Left renal pelvis (tissue), 4 donors: ENCODE results near the gene FOXD4L1. TPM values are rescaled to one million over a fixed set of nuclear protein-coding genes. Genes with fewer than 3 reads are reported as not detected.
"Not testable (repeated sequence)": the region's sequence is repeated elsewhere in the genome, so short reads cannot be mapped to it uniquely, and the experiment has no call there.

Source experiments
- DNase-seq, 4 donors: peaks; one replicate each; pipeline ENCODE4 v3.0.0-alpha.2; 2013; ENCODE audit warnings: low read depth in 4 of 4, low spot score in 3 of 4
- polyA plus RNA-seq, 4 donors: library from polyadenylated mRNA; unstranded; fragments of 120-200 nt; gene quantifications; one replicate each; pipeline ENCODE4 v1.2.1, GENCODE V29; 2013; ENCODE audit not compliant: insufficient read length in 4 of 4

The FOXD4L1 gene
- under 1 TPM; 0.08 to 0.50 (median 0.14) TPM for polyA plus RNA-seq

GRCh38 chr2:113498365-113498764 lies at the start of gene FOXD4L1:
Gene FOXD4L1 (plus strand): TSS chr2:113498665. CDS start chr2:113499257, 592 bp downstream.
- not testable (repeated sequence) for DNase-seq

- DNase-seq, result not testable (repeated sequence)
Measured at GRCh38 chr2:113465770-113466169, 32.7 kb upstream of the FOXD4L1 start.

DNA sequence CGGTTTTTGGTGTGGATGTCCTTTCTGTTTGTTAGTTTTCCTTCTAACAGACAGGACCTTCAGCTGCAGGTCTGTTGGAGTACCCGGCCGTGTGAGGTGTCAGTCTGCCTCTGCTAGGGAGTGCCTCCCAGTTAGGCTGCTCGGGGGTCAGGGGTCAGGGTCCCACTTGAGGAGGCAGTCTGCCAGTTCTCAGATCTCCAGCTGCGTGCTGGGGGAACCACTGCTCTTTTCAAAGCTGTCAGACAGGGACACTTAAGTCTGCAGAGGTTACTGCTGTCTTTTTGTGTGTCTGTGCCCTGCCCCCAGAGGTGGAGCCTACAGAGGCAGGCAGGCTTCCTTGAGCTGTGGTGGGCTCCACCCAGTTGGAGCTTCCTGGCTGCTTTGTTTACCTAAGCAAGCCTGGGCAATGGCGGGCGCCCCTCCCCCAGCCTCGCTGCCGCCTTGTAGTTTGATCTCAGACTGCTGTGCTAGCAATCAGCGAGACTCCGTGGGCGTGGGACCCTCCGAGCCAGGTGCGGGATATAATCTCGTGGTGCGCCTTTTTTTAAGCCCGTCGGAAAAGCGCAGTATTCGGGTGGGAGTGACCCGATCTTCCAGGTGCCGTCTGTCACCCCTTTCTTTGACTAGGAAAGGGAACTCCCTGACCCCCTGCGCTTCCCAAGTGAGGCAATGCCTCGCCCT lies 21.6 kb upstream of the FOXD4L1 start:
- DNase-seq, result not testable (repeated sequence)

GRCh38 chr2:113496527-113496926 lies 1.9 kb upstream of the FOXD4L1 start:
- not testable (repeated sequence) for DNase-seq

- not testable (repeated sequence) for DNase-seq
Measured at GRCh38 chr2:113499019-113499885, 787 bp downstream of the FOXD4L1 start.

DNA sequence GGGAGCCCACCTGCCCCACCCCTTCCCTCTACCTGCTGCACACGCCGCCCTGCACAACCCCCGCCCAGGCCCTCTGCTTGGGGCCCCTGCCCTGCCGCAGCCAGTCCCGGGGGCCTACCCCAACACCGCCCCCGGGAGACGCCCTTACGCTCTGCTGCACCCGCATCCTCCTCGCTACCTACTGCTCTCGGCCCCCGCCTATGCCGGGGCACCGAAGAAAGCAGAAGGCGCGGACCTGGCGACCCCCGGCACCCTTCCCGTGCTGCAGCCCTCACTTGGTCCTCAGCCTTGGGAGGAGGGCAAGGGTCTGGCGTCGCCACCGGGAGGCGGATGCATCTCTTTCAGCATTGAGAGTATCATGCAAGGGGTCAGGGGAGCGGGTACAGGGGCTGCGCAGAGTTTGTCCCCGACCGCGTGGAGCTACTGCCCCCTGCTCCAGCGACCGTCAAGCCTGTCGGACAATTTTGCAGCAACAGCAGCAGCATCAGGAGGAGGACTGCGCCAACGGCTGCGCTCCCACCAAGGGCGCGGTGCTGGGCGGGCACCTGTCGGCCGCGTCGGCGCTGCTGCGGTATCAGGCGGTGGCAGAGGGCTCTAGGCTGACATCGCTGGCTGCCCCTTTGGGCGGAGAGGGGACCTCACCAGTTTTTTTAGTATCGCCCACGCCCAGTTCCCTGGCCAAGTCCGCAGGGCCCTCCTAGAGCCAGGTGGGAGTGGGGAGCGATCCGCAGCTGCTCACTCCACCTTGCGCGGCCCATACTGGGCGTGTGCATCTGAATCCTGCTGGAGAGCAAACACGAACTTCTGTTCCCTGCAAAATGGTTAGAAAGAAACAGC lies 1.6 kb downstream of the FOXD4L1 start:
- not testable (repeated sequence) for DNase-seq

GRCh38 chr2:113500723-113501038 lies 2.2 kb downstream of the FOXD4L1 start:
- DNase-seq, result not testable (repeated sequence)

- DNase-seq, result not testable (repeated sequence)
Measured at GRCh38 chr2:113502216-113503093, 4.0 kb downstream of the FOXD4L1 start.

DNA sequence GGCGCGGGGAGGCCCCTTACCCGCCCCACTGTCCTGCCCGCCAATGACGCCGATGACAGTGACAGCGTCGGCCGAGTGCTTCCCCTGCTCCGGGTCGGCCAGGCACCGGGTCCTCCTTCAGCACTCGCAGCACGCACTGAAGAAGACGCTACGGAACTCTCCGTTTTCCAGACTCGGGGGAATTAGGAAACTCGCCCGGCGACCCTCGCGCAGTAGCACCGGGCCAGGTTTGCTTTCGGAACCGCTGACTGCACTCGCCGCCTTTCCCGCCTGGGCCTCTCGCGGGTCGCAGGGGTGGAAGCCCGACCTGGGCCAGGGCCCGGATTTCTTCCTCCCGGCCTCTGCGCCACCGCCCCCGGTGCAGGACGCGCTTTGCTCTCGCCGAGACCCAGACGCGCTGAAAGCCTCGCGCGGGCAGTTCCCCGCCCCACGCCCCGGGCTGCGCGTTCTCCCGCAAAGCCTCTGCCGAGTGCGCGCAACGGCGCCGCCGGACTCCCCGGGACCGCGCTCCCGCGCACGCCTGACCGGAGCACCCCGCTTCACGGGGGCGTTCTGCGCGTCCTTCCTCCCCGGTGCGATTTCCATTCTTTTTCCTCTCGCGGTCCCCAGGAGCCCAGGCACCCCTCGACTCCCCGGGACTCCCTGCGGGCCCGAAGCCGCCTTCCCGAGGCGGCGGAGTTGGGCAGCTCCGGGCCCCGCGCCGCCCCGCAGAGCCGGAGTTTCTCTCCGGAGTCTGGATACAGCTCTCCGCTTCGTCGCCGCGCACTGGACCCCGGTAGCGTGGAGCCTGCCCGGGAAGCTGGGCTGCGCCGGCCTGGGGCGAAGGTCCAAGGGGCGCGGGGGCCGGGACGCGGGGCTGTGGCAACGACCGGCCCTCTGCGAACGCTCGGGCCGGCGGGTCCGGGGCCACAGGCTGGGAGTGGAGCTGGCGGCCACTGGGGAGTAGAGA lies 4.9 kb downstream of the FOXD4L1 start:
- DNase-seq, result not testable (repeated sequence)

DNA sequence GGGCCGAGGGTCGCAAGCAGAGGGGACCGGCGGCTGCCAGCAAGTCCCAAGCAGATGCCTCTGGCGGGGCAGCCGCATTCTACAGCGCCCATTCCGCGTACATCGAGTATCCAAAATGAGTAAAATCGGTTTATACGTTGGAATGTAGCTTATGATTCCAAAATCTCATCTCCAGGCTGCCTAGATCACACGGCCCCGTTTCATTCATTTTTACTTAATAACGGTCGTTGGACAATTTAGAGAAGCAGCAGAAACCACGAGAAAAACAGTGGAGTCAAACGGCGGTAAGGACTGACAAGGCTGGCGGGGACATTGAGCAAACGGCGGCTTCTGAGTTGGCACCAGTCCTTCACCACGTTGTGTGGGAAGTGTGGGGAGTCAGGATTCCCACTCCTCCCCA lies 5.6 kb downstream of the FOXD4L1 start:
- not testable (repeated sequence) for DNase-seq

- not testable (repeated sequence) for DNase-seq
Measured at GRCh38 chr2:113507394-113508140, 9.1 kb downstream of the FOXD4L1 start.

DNA sequence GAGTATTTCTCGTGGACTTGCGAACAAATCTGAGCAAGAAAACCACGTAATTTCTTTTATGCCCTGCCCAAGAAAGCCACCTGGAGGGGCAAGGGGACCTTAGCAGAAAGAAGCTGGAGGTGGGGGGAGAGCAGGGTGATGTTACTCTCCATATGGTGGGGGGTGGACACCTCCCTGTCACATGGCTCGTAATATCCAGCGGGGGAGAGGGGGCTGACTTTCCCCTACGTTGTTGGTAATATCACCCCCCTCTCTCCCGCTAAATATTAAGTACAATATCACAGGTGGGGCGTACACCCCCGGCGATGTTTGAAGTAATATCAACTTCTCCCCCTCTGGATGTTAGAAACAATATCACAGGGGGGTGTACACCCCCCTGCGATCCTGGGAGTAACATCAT lies 9.7 kb downstream of the FOXD4L1 start:
- not testable (repeated sequence) for DNase-seq

DNA sequence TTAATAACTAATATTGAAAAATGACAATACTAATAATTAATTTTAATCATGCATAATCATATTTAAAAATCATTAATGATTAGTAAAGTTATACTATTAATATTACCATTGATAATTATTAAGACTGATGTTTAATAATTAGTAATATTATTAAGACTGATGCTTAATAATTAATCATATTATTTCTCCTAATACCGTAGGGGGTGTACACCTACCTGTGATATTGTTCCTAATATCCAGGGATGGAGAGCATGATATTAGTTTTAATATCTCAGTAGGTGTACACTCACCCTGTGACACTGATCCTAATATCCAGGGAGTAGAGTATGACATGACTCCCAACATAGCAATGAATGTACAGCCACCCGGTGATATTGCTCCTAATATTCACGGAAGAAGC lies 12.4 kb downstream of the FOXD4L1 start:
- DNase-seq, result not testable (repeated sequence)

DNA sequence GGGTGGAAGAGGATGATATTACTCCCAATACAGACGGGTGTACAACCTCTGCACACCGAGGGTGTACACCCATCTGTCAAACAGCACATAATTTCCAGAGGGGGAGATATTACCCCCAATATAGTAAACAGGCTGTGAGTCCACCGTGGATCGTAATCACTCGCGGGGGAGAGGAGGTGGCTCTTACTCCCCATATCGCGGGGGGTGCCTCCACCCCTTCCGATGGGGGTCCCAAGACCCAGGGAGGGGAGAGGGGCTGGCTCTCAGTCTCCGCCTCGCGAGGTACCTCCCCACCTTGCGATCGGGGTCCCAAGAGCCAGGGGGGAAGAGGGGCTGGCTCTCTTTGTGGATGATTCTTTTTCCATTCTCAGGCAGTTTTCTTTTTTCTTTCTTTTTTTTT lies 13.4 kb downstream of the FOXD4L1 start:
- not testable (repeated sequence) for DNase-seq

GRCh38 chr2:113515457-113515856 lies 17.0 kb downstream of the FOXD4L1 start:
- DNase-seq, result not testable (repeated sequence)

DNA sequence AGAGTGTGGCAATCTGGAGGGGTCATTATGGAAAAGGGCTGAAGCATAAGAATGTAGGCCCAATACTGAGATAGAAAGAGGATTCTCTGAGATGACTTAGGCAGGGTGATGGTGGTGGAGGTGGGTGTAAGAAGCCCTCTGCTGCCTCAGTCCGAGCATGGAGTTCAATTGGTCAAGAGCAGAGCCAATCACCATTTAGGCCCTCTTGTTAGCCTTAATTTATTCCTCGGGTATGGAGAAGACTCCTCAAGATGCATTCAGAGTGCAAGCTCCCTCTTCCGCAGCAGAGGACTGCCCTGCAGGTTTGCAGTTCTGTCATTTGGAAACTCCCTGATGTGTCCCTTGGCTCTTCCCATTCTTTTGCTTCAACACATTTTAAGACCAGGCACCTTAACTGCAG lies 17.5 kb downstream of the FOXD4L1 start:
- DNase-seq, result not testable (repeated sequence)

DNA sequence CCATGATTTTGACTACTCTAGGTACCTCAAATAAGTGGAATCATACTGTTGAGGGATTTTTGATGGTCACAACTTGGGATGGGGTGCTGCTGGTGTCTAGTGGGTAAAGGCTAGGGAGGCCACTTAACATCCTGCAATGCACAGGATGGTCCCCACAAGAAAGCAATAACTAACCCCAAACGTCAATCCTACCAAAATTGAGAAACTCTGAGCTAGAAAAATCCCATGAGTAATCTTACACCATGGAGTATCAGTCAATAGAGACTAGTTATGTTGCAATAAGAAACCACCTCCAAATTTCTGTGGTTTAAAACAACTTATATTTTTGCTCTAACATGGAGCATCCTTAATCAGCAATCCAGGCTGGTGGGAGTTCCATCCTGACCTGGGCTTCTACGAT lies 18.6 kb downstream of the FOXD4L1 start:
- DNase-seq, result not testable (repeated sequence)

- not testable (repeated sequence) for DNase-seq
Measured at GRCh38 chr2:113520837-113521236, 22.4 kb downstream of the FOXD4L1 start.
